Fibroblast of pulmonary artery (primary cell): ENCODE measurements around the gene PPRC1.

Source experiments
- DNase-seq: peaks from one replicate; pipeline ENCODE4 v3.0.0-alpha.2; 2010; ENCODE audit warnings: low read depth
- H3K4me3 ChIP-seq: replicated peaks from 2 replicates; pipeline ENCODE4 v1.5.1; 2011; ENCODE audit warnings: low read depth, mild to moderate bottlenecking, control low read depth, low read length, moderate library complexity
- TF ChIP-seq, protein P1 (sequence below): IDR thresholded peaks from 2 replicates; pipeline ENCODE4 v1.5.1; 2011; ENCODE audit warnings: mild to moderate bottlenecking, control low read depth, low read length, inconsistent platforms; ENCODE audit errors: missing control alignments

The PPRC1 gene

DNA sequence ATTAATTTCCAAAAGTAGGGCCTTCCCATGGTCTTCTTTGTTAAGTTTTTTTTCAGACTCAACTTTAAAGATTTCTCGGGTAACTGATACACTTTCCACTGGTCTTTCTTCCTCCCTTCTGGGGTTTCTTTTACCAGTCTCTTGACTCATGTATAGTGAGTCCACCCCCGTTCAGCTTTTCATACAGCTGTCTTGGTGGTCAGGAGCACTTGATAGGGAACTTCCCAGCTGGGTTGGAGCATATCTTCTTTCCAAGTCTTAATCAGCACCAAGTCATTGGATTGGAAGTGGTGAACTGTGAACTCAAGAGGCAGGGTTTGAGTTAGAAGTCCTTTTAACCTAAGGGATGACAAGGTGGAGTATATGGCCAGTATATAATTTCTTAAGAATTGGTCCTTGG is 64.1 kb downstream of the PPRC1 start:
- no peak overlapping the region for H3K4me3 ChIP-seq
- no peak for DNase-seq
- TF ChIP-seq, protein P1, sequence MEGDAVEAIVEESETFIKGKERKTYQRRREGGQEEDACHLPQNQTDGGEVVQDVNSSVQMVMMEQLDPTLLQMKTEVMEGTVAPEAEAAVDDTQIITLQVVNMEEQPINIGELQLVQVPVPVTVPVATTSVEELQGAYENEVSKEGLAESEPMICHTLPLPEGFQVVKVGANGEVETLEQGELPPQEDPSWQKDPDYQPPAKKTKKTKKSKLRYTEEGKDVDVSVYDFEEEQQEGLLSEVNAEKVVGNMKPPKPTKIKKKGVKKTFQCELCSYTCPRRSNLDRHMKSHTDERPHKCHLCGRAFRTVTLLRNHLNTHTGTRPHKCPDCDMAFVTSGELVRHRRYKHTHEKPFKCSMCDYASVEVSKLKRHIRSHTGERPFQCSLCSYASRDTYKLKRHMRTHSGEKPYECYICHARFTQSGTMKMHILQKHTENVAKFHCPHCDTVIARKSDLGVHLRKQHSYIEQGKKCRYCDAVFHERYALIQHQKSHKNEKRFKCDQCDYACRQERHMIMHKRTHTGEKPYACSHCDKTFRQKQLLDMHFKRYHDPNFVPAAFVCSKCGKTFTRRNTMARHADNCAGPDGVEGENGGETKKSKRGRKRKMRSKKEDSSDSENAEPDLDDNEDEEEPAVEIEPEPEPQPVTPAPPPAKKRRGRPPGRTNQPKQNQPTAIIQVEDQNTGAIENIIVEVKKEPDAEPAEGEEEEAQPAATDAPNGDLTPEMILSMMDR, result no peak

DNA sequence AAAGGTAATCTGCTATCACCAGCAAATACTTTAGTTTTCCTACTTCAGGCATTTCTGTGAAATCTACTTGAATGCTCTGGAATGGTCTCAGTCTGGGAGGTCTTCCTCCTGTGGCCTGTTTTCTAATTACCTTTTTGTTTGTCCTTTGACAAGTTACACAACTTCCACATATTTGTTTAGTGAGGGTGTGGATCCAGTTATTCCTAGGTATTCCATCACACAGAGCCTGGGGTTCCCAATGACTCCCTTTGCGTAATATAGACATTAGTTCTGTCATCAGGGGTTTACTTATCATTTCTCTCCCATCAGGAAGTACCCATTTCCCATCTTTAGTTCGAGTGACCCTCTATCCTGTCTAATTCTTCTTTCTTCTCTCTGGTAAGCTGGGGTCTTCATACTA is 65.2 kb downstream of the PPRC1 start:
- TF ChIP-seq, protein P1, result no peak
- DNase-seq, result no peak
- H3K4me3 ChIP-seq, result no peak overlapping the region
